HepG2 (cell line): Measurements from ENCODE around the gene MGAT1. TPM values are rescaled to one million over a fixed set of nuclear protein-coding genes. Genes with fewer than 3 reads are reported as not detected.

Experiments used
- ATAC-seq: fragments of 200-7000 bp; cut with Tn5 transposase; 3 replicates; pipeline ENCODE4 v1.9.1; 2020; ENCODE audit warnings: mild to moderate bottlenecking, moderate library complexity
- BruUV-seq: library from RNA; stranded (reverse); fragments of 400-500 nt; replicated peaks from 2 replicates; lab custom pipeline; 2021; lab: Mats Ljungman, UMichigan
- CTCF ChIA-PET: fragments of 300-600 bp; formaldehyde crosslinking; extraction: SDS; loops from one replicate; lab custom pipeline; 2021; ENCODE audit warnings: low total read pairs, inconsistent platforms, low intra/inter-chr PET ratio; lab: Yijun Ruan, JAX
- POLR2A ChIA-PET: fragments of 350-600 bp; sonication (Branson Sonifier 250); formaldehyde crosslinking; loops from one replicate; lab custom pipeline; 2020; ENCODE audit warnings: antibody characterized with exemption, inconsistent platforms; lab: Yijun Ruan, JAX
- DNase-seq: peaks from one replicate; pipeline ENCODE4 v3.0.0-alpha.2; 2015; ENCODE audit warnings: low spot score
- FAIRE-seq: peaks from 3 replicates; lab custom pipeline; 2011; peaks lifted over from hg19 to GRCh38; lab: Jason Lieb, UNC
- H2AFZ ChIP-seq: one replicate; pipeline ENCODE4 v1.6.1; 2011; ENCODE audit warnings: low read length, inconsistent platforms
- H3K27ac ChIP-seq: fragments of 300-600 bp; 3 replicates; pipeline ENCODE4 v1.8.0; 2011; ENCODE audit warnings: mixed run types, mild to moderate bottlenecking, mixed read lengths, low read length, inconsistent platforms; ENCODE audit not compliant: insufficient read depth; ENCODE audit errors: extremely low read length
- H3K27me3 ChIP-seq, 2 experiments: fragments of 200-600 bp in 1 of 2; 2 replicates in 1 of 2; 3 replicates in 1 of 2; pipeline versions ENCODE4 v1.6.0 to v1.8.0; 2011; ENCODE audit warnings: low read length in 2 of 2, mild to moderate bottlenecking in 2 of 2, moderate library complexity in 2 of 2, inconsistent platforms in 1 of 2; ENCODE audit not compliant: insufficient read depth in 2 of 2, control insufficient read depth in 1 of 2
- H3K36me3 ChIP-seq, 2 experiments: fragments of 200-600 bp in 1 of 2; replicated peaks in 1 of 2; 2 replicates in 1 of 2; 3 replicates in 1 of 2; pipeline versions ENCODE4 v1.5.1 to v1.8.0; 2011; ENCODE audit warnings: low read length in 2 of 2, inconsistent platforms in 1 of 2; ENCODE audit not compliant: insufficient read depth in 2 of 2, control insufficient read depth in 1 of 2
- H3K4me1 ChIP-seq: 2 replicates; pipeline ENCODE4 v1.5.1; 2012; ENCODE audit warnings: low read length, inconsistent platforms; ENCODE audit not compliant: insufficient read depth
- H3K4me2 ChIP-seq: 2 replicates; pipeline ENCODE4 v1.6.0; 2011; ENCODE audit warnings: low read depth, low read length, inconsistent platforms
- H3K4me3 ChIP-seq, 3 experiments: fragments of 200-600 bp in 1 of 3; sonication (generic), shearing (Covaris generic) in 1 of 3; replicated peaks in 1 of 3; 2 replicates each; pipeline ENCODE4 v1.5.1; 2011 to 2016; ENCODE audit warnings: low read length in 3 of 3, inconsistent platforms in 2 of 3, low read depth in 2 of 3, mild to moderate bottlenecking in 2 of 3, control low read depth in 1 of 3, mixed read lengths in 1 of 3; ENCODE audit not compliant: insufficient read depth in 1 of 3
- H3K79me2 ChIP-seq: one replicate; pipeline ENCODE4 v1.6.1; 2011; ENCODE audit warnings: low read length, inconsistent platforms; ENCODE audit not compliant: insufficient read depth
- H3K9ac ChIP-seq: 2 replicates; pipeline ENCODE4 v1.6.0; 2011; ENCODE audit warnings: mild to moderate bottlenecking, low read depth, low read length, inconsistent platforms; ENCODE audit not compliant: insufficient read depth
- H3K9me3 ChIP-seq: 2 replicates; pipeline ENCODE4 v1.5.1; 2012; ENCODE audit warnings: mild to moderate bottlenecking, low read length
- H4K20me1 ChIP-seq: 2 replicates; pipeline ENCODE4 v1.6.0; 2011; ENCODE audit warnings: inconsistent platforms, mild to moderate bottlenecking, low read length, moderate library complexity; ENCODE audit not compliant: insufficient read depth
- CREM ChIP-seq, 2 experiments: sonication (generic) in 1 of 2; formaldehyde crosslinking in 1 of 2; IDR thresholded peaks; 2 replicates each; pipeline versions ENCODE4 v1.4.0 to v1.6.1; 2016 to 2020; ENCODE audit warnings: antibody characterized with exemption in 1 of 2, mild to moderate bottlenecking in 1 of 2, missing genetic modification reagents in 1 of 2
- GTF2F1 ChIP-seq: fragments of 150-350 bp; IDR thresholded peaks from 2 replicates; pipeline ENCODE4 v1.6.1; 2014; ENCODE audit warnings: low read length
- HNF4G ChIP-seq, 2 experiments: sonication (generic) in 1 of 2; formaldehyde crosslinking in 1 of 2; IDR thresholded peaks; 2 replicates each; pipeline versions ENCODE4 v1.4.0 to v1.6.1; 2011 to 2020; ENCODE audit warnings: borderline replicate concordance in 2 of 2, low read depth in 2 of 2, mild to moderate bottlenecking in 2 of 2, low read length in 1 of 2, missing genetic modification reagents in 1 of 2, moderate library complexity in 1 of 2
- MTERF4 ChIP-seq: sonication (generic); formaldehyde crosslinking; IDR thresholded peaks from 2 replicates; pipeline ENCODE4 v1.8.0; 2023; ENCODE audit warnings: mild to moderate bottlenecking, missing genetic modification reagents
- PHF8 ChIP-seq: sonication (generic); formaldehyde crosslinking; IDR thresholded peaks from 2 replicates; pipeline ENCODE4 v1.5.0; 2020; ENCODE audit warnings: missing genetic modification reagents
- SOX13 ChIP-seq, 3 experiments: fragments of 450-650 bp in 1 of 3; sonication (generic) in 1 of 3; formaldehyde crosslinking in 1 of 3; IDR thresholded peaks in 2 of 3; conservative IDR thresholded peaks in 1 of 3; 2 replicates each; pipeline versions ENCODE4 v1.5.0 to v1.6.1; 2016 to 2020; ENCODE audit warnings: antibody characterized with exemption in 1 of 3, mild to moderate bottlenecking in 1 of 3, missing compliant biosample characterization in 1 of 3, missing genetic modification reagents in 1 of 3, moderate library complexity in 1 of 3
- SP1 ChIP-seq, 2 experiments: fragments of 450-650 bp in 1 of 2; sonication (generic) in 1 of 2; formaldehyde crosslinking in 1 of 2; IDR thresholded peaks; 2 replicates each; pipeline versions ENCODE4 v1.4.0 to v1.6.1; 2016 to 2020; ENCODE audit warnings: missing genetic modification reagents in 1 of 2
- SP4 ChIP-seq: sonication (generic); formaldehyde crosslinking; IDR thresholded peaks from 2 replicates; pipeline ENCODE4 v1.8.1; 2023; ENCODE audit warnings: mild to moderate bottlenecking, missing genetic modification reagents
- SP5 ChIP-seq: IDR thresholded peaks from 2 replicates; pipeline ENCODE4 v1.6.1; 2016; ENCODE audit warnings: low read depth, borderline replicate concordance
- ZNF138 ChIP-seq: sonication (generic); formaldehyde crosslinking; IDR thresholded peaks from 2 replicates; pipeline ENCODE4 v1.5.0; 2020; ENCODE audit warnings: mild to moderate bottlenecking, low read depth, missing genetic modification reagents
- ZNF230 ChIP-seq: sonication (generic); formaldehyde crosslinking; IDR thresholded peaks from 2 replicates; pipeline ENCODE4 v1.4.0; 2020; ENCODE audit warnings: mild to moderate bottlenecking, missing genetic modification reagents
- ZNF260 ChIP-seq: sonication (generic); formaldehyde crosslinking; IDR thresholded peaks from 2 replicates; pipeline ENCODE4 v1.4.0; 2020; ENCODE audit warnings: missing genetic modification reagents, low read depth, mild to moderate bottlenecking, borderline replicate concordance
- ZNF512 ChIP-seq: sonication (generic); formaldehyde crosslinking; IDR thresholded peaks from 2 replicates; pipeline ENCODE4 v1.4.0; 2020; ENCODE audit warnings: mild to moderate bottlenecking, missing genetic modification reagents
- ZNF704 ChIP-seq: sonication (generic); formaldehyde crosslinking; IDR thresholded peaks from 2 replicates; pipeline ENCODE4 v1.8.1; 2023; ENCODE audit warnings: mild to moderate bottlenecking, inconsistent platforms, moderate library complexity, missing genetic modification reagents, borderline replicate concordance
- ZNF761 ChIP-seq: sonication (generic); formaldehyde crosslinking; conservative IDR thresholded peaks from 2 replicates; pipeline ENCODE4 v1.4.0; 2020; ENCODE audit warnings: mild to moderate bottlenecking, missing genetic modification reagents
- ZNF788 ChIP-seq: sonication (generic); formaldehyde crosslinking; IDR thresholded peaks from 2 replicates; pipeline ENCODE4 v1.5.0; 2020; ENCODE audit warnings: mild to moderate bottlenecking, missing genetic modification reagents, borderline replicate concordance
- WGBS: methylation state at CpG from one replicate; pipeline ENCODE4 v1.1.6; 2017; ENCODE audit warnings: low lambda C conversion rate; 5-methylcytosine and 5-hydroxymethylcytosine counted together
- in situ Hi-C: cut with HindIII; loops from 2 replicates; pipeline ENCODE4 v1.10.0; 2017; ENCODE audit warnings: low pct_unique_long_range_greater_than_20kb; ENCODE audit not compliant: extremely low pct_ligation_motif_present
- intact Hi-C: fragments of 100-400 bp; cut with micrococcal nuclease; formaldehyde crosslinking; loops from one replicate; pipeline ENCODE4 v1.10.0; 2022; ENCODE audit not compliant: unreplicated experiment
- polyA plus RNA-seq, 8 experiments: library from polyadenylated mRNA; depleted of rRNA in 3 of 8; stranded (reverse) in 7 of 8; unstranded in 1 of 8; fragments of >200 nt; fragmentation: Illumina TruSeq in 4 of 8; extraction: Trizol in 4 of 8; gene quantifications; 2 replicates each; pipeline versions ENCODE4 v1.2.1 to v1.2.3, GENCODE V29; 2011 to 2016; ENCODE audit warnings: low read depth in 4 of 8, missing spikeins in 1 of 8, mixed read lengths in 1 of 8; ENCODE audit not compliant: insufficient read depth in 1 of 8
- total RNA-seq, 5 experiments: library from RNA; depleted of rRNA; stranded (reverse); fragments of >200 nt; fragmentation: Illumina TruSeq; extraction: Trizol; gene quantifications; 2 replicates each; pipeline ENCODE4 v1.2.3, GENCODE V29; 2016; ENCODE audit warnings: low read depth in 1 of 5

MGAT1 gene
- total and polyA plus RNA-seq, 2 of the 13 experiments (the other 11 are each of a cell fraction or from before 2014, with no cell fraction given), result 50.1 to 55.3 TPM

DNA sequence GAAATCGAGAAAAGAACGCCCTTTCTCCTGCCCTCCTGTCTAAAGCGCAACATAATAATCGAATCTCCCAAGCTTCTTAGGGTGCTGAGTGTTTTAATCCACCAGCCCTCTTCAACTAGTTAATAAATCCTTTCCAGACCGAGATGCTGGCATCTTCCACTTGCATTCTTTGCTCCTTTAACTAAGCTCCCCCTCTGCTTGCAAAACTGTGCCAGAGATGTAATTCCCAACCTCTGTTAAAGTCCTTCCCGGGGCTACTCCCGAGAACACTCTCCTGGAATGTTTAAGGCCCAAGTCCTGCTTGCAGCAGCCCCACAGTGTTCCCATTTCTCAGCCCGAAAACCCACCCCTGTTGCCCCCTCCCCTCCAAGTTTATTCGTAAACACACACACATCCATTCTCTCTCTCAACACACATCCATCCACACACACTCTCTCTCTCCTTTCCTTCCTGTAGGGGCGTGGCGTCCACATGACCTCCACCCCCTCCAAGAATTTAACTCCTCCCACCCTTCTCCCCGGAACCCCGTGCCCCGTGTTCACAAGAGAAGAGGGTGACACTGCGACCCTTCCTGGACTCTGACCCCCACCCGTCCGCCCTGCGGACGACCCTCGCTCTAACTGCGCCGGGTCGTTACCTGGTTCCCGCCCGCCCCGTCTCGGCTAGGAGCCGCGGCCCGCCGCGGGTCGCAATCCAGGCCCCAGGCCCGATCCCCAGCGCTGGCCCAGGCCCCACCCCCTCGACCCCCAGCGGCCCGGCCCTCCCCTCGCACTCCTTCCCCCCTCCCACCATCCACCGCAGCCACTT, 7.0 kb upstream of the MGAT1 start:
- BruUV-seq, result no TSS peak
- H3K79me2 ChIP-seq, result peaks cover 45% of the 10 kb centered on the region
- peak; percentile 89 for DNase-seq
- TF ChIP-seq SOX13 (IDR thresholded peaks at IDR 0.05) (no peak), SOX13 (CRISPR knock-in tag; conservative IDR thresholded peaks at IDR 0.05 in 1 of 2, IDR thresholded peaks at IDR 0.05 in 1 of 2) (peak in 1 of 2 experiments; percentile 15; a peak in 1 of 4 replicates), MTERF4 (CRISPR knock-in tag) (peak; percentile 64; the same call in 1 of the 2 replicates), ZNF761 (CRISPR knock-in tag) (no peak; the same call in 1 of the 2 replicates), SP4 (no peak), ZNF704 (0 out of 2 replicates have a peak, but pooled peaks have one; percentile 9), ZNF230 (CRISPR knock-in tag) (0 out of 2 replicates have a peak, but pooled peaks have one; percentile 20), PHF8 (peak; percentile 69; the same call in 1 of the 2 replicates), SP1 (IDR thresholded peaks at IDR 0.05) (no peak), SP1 (CRISPR knock-in tag; IDR thresholded peaks at IDR 0.05) (peak; percentile 87), ZNF512 (no peak), ZNF260 (CRISPR knock-in tag) (no peak), GTF2F1 (no peak), ZNF788 (CRISPR knock-in tag) (0 out of 2 replicates have a peak, but pooled peaks have one; percentile 18), HNF4G (IDR thresholded peaks at IDR 0.05; ENCODE audit: borderline replicate concordance, low read depth, low read length) (peak; percentile 8; the same call in 1 of the 2 replicates), HNF4G (CRISPR knock-in tag; IDR thresholded peaks at IDR 0.05; ENCODE audit: borderline replicate concordance, low read depth) (no peak), ZNF138 (CRISPR knock-in tag) (0 out of 2 replicates have a peak, but pooled peaks have one; percentile 13), SP5 (CRISPR knock-in tag) (peak; percentile 80), CREM (IDR thresholded peaks at IDR 0.05) (peak; percentile 4; the same call in 1 of the 2 replicates), CREM (CRISPR knock-in tag; IDR thresholded peaks at IDR 0.05) (no peak)

More for the DNA sequence above, 7.0 kb upstream of the MGAT1 start:
- Histone ChIP-seq H3K27me3 (no peaks in the 10 kb centered on the region; a peak in 1 of 5 replicates), H3K9ac (peak overlapping the region; percentile 89), H3K9me3 (no peaks in the 10 kb centered on the region), H2AFZ (no peak overlapping the region), H3K36me3 (peaks cover 0 to 3% of the 10 kb centered on the region in 2 experiments; a peak in 1 of 5 replicates), H3K4me1 (peaks cover 56% of the 10 kb centered on the region), H3K4me3 (peak overlapping the region; percentile 72 to 85 (median 79)), H3K4me2 (peak overlapping the region; percentile 89), H3K27ac (peak overlapping the region; percentile 100), H4K20me1 (peaks cover 22% of the 10 kb centered on the region)
- WGBS, result 2% methylated on average over 30 of the region's 40 CpGs
- FAIRE-seq (peak; percentile 85), ATAC-seq (peak; percentile 78)
- in situ Hi-C loops (no loop called here), intact Hi-C loops (loop anchor here (5.0 kb wide), 1 partner anchor 53 kb away; the partner anchor contains the start of gene ZFP62)
- POLR2A ChIA-PET, result interaction anchor here (1.0 to 3.3 kb wide), 11 partner anchors 9 to 382 kb away, joined by 3 to 22 read pairs (median 5); partner anchors contain the start of genes MGAT1 and ZFP62
- CTCF ChIA-PET, result no interaction called here
